ENCODE data around the gene UBXN10. TPM values are rescaled to one million over a fixed set of nuclear protein-coding genes. Genes with fewer than 3 reads are reported as not detected.

Gene UBXN10
- total and polyA plus RNA-seq, 4 experiments from 2014 or later, result 0.06 to 0.78 (median 0.39) TPM

DNA sequence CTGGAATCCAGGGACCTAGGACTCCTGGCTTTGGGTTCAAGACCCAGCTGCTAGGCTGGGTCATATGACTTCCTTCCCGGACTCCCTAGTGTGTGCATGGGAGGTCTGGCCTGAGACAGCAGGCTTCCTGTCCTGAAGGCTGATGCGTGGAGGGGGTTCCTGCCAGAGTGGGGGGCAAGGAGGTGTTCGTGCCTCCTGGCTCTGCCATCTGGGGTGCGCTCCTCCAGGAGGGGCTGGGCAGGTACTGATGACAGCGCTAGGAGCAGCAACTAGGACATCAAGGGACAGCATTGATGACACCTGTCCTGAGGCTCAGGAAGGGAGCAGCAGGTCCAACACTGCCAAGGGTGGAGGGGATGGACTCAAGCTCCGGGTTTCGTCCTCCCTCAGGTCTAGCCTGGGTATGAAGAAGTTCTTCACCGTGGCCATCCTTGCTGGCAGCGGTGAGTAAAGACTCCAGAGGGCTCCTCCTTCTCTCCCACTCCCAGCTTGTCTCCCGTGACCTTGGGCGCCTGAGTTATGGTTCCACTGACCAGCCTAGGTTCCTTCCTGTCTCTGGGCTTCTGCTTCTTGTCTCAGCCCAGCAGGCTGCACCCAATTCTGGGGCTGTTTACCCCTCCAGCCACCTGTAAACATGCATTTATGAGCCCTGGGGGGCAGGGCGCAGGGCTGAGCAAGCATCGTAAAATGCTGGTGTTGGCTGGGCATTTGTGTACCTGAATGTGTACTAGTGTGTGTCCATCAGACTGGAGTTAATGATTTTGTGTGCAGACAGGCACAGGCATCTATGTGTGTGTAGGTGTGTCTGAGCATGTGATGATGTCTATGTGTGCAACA, 45.9 kb upstream of the UBXN10 start:
- no peaks in the 10 kb centered on the region for H3K4me1 ChIP-seq (ENCODE audit: insufficient read depth, low read length)
- no peaks in the 10 kb centered on the region for H3K36me3 ChIP-seq (ENCODE audit: insufficient read depth, low read length)
- no peaks in the 10 kb centered on the region for H3K9me3 ChIP-seq (ENCODE audit: control insufficient read depth in 1 of 2, low read length in 2 of 2)
- POLR2A ChIA-PET (ENCODE audit: partially characterized antibody), result no interaction called here
- Mint-ChIP-seq H3K4me1 (no peaks in the 10 kb centered on the region), H3K27me3 (peaks cover 9 to 15% of the 10 kb centered on the region in 2 donors), H3K4me3 (no peak overlapping the region), H3K9me3 (peaks cover 0 to 2% (median 0%) of the 10 kb centered on the region in 8 donors), H3K36me3 (no peaks in the 10 kb centered on the region), H3K27ac (no peak overlapping the region)
- H3K27me3 ChIP-seq (ENCODE audit: insufficient read depth, low read length), result no peaks in the 10 kb centered on the region
- DNase-seq, result no peak
- intact Hi-C loops (cut with micrococcal nuclease), result no loop called here
- no peak overlapping the region for H3K27ac ChIP-seq (ENCODE audit: low read depth, low read length)
- H3K4me3 ChIP-seq (ENCODE audit: low read length in 2 of 2), result no peak overlapping the region
- CTCF ChIA-PET (ENCODE audit: partially characterized antibody), result no interaction called here

DNA sequence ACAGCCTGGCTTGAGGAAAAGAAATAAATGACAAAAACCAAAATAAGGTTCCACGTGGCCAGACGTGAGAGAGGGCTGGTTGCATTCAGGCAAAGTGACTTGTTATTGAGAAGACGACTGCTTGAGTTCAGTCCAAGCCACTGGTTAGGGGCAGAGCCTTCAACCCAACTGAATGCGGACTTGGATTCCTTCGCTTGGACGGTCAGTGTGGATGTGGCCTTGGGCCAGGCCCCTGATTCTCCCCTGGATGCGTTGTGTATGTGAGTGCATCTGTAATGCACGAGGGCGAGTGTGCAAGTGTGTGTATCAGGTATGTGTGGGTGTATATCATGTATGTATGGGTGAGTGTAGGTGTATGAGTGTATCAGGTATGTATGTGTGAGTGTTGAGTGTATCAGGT, 44.9 kb upstream of the UBXN10 start:
- Mint-ChIP-seq H3K9me3 (peaks cover 0 to 2% (median 0%) of the 10 kb centered on the region in 8 donors), H3K36me3 (no peaks in the 10 kb centered on the region), H3K4me3 (no peak overlapping the region), H3K27me3 (peaks cover 9 to 15% of the 10 kb centered on the region in 2 donors), H3K27ac (peak overlapping the region in 1 of 7 donors; percentile 1), H3K4me1 (no peaks in the 10 kb centered on the region)
- no peak overlapping the region for H3K4me3 ChIP-seq (ENCODE audit: low read length in 2 of 2)
- intact Hi-C loops (cut with micrococcal nuclease), result no loop called here
- no peak for DNase-seq
- no peaks in the 10 kb centered on the region for H3K4me1 ChIP-seq (ENCODE audit: insufficient read depth, low read length)
- no peaks in the 10 kb centered on the region for H3K9me3 ChIP-seq (ENCODE audit: control insufficient read depth in 1 of 2, low read length in 2 of 2)
- ChIA-PET POLR2A (ENCODE audit: partially characterized antibody) (no interaction called here), CTCF (ENCODE audit: partially characterized antibody) (no interaction called here)
- H3K27ac ChIP-seq (ENCODE audit: low read depth, low read length), result no peak overlapping the region
- no peaks in the 10 kb centered on the region for H3K27me3 ChIP-seq (ENCODE audit: insufficient read depth, low read length)
- no peaks in the 10 kb centered on the region for H3K36me3 ChIP-seq (ENCODE audit: insufficient read depth, low read length)

DNA sequence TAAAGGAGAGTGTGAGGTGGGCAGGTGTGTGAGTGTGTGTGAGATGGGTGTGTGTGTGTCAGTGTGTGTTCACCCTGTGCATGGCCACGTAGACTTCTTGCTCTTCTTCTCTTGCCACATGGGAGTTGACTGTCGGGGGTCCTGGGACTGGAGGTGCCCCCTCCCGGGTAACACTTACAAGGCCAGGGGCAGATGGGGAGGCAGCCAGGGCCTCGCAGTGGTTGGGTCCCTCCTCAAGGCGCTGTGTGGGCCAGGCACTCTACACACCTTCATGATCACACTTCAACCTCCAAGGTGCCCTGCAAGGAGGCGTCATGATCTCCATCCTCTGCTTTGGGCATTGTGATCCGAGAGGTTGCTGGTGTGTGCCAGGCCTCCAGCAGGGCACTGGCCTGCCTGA, 44.4 kb upstream of the UBXN10 start:
- Histone ChIP-seq H3K27me3 (ENCODE audit: insufficient read depth, low read length) (no peaks in the 10 kb centered on the region), H3K9me3 (ENCODE audit: control insufficient read depth in 1 of 2, low read length in 2 of 2) (no peaks in the 10 kb centered on the region), H3K27ac (ENCODE audit: low read depth, low read length) (no peak overlapping the region), H3K36me3 (ENCODE audit: insufficient read depth, low read length) (no peaks in the 10 kb centered on the region), H3K4me1 (ENCODE audit: insufficient read depth, low read length) (no peaks in the 10 kb centered on the region), H3K4me3 (ENCODE audit: low read length in 2 of 2) (no peak overlapping the region)
- Mint-ChIP-seq H3K27me3 (peaks cover 9 to 15% of the 10 kb centered on the region in 2 donors), H3K27ac (no peak overlapping the region), H3K4me1 (no peaks in the 10 kb centered on the region), H3K9me3 (peaks cover 0 to 2% (median 0%) of the 10 kb centered on the region in 8 donors), H3K36me3 (no peaks in the 10 kb centered on the region), H3K4me3 (no peak overlapping the region)
- intact Hi-C loops (cut with micrococcal nuclease), result no loop called here
- POLR2A ChIA-PET (ENCODE audit: partially characterized antibody), result no interaction called here
- no peak for DNase-seq
- CTCF ChIA-PET (ENCODE audit: partially characterized antibody), result interaction anchor here (0.9 kb wide), 1 partner anchor 11 kb away, joined by 4 read pairs; no protein-coding TSS in a partner anchor

DNA sequence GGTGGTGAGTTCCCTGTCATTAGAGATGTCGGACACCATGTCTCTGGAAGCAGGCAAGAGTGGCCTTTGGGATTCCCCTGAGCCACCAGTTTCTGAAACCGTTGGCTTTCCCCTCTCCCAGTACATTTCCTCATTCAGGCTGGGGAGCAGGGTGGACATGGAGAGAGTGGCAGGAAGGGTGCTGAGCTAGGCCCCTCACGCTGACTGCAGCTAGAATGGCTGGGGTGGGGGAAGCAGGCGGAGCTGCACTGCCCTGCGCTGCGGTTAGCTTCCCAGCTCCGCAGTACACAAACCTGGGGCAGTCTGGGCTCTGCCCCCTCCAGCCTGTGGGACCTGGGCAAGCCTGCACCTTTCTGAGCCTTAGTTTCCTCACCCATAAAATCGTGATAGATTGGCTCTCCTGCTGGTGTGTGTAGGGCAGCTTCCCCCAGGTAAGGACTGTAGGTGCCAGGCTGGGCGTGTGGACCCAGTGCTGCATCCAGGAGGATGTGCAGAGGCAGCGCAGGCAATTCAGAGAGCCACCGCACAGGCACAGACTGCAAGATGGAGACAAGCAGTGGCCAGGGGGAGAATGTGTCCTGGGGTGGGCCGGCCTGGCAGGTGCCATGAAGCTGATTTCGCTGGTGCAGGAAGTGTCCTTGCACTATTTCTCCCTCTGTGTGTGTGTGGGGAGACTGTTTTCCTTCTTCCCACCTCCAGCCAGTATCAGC, 43.7 kb upstream of the UBXN10 start:
- intact Hi-C loops (cut with micrococcal nuclease), result no loop called here
- Mint-ChIP-seq H3K4me3 (no peak overlapping the region), H3K27me3 (peaks cover 9 to 15% of the 10 kb centered on the region in 2 donors), H3K36me3 (no peaks in the 10 kb centered on the region), H3K27ac (peak overlapping the region in 1 of 7 donors; percentile 35), H3K4me1 (no peaks in the 10 kb centered on the region), H3K9me3 (peaks cover 0 to 2% (median 0%) of the 10 kb centered on the region in 8 donors)
- H3K9me3 ChIP-seq (ENCODE audit: control insufficient read depth in 1 of 2, low read length in 2 of 2), result no peaks in the 10 kb centered on the region
- POLR2A ChIA-PET (ENCODE audit: partially characterized antibody), result no interaction called here
- no peaks in the 10 kb centered on the region for H3K4me1 ChIP-seq (ENCODE audit: insufficient read depth, low read length)
- H3K27me3 ChIP-seq (ENCODE audit: insufficient read depth, low read length), result no peaks in the 10 kb centered on the region
- no peak for DNase-seq
- CTCF ChIA-PET (ENCODE audit: partially characterized antibody), result interaction anchor here (0.9 kb wide), 1 partner anchor 10 kb away, joined by 4 read pairs; no protein-coding TSS in a partner anchor
- H3K27ac ChIP-seq (ENCODE audit: low read depth, low read length), result no peak overlapping the region
- no peaks in the 10 kb centered on the region for H3K36me3 ChIP-seq (ENCODE audit: insufficient read depth, low read length)
- H3K4me3 ChIP-seq (ENCODE audit: low read length in 2 of 2), result no peak overlapping the region

DNA sequence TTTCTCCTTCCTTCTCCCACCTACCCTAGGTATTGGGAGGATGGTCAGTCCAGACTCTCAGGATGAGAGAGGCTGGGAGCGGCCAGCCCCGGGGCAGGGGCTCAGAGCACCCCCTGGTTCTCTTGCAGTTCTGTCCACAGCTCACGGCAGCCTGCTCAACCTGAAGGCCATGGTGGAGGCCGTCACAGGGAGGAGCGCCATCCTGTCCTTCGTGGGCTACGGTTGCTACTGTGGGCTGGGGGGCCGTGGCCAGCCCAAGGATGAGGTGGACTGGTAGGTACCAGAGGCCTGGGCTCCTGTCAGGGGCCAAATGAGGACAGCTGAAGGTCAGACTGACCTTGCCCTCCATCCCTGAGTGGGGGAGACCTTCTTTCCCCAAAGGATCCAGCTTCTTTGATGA, 42.6 kb upstream of the UBXN10 start:
- ChIA-PET POLR2A (ENCODE audit: partially characterized antibody) (no interaction called here), CTCF (ENCODE audit: partially characterized antibody) (interaction anchor here (1.4 kb wide), 1 partner anchor 9 kb away, joined by 5 read pairs; no protein-coding TSS in a partner anchor)
- H3K4me3 Mint-ChIP-seq, result no peak overlapping the region
- H3K9me3 ChIP-seq (ENCODE audit: control insufficient read depth in 1 of 2, low read length in 2 of 2), result no peaks in the 10 kb centered on the region
- no peak overlapping the region for H3K27ac Mint-ChIP-seq
- no peaks in the 10 kb centered on the region for H3K4me1 ChIP-seq (ENCODE audit: insufficient read depth, low read length)
- intact Hi-C loops (cut with micrococcal nuclease), result no loop called here
- H3K36me3 ChIP-seq (ENCODE audit: insufficient read depth, low read length), result no peaks in the 10 kb centered on the region
- peaks cover 0 to 2% (median 0%) of the 10 kb centered on the region in 8 donors for H3K9me3 Mint-ChIP-seq
- no peak overlapping the region for H3K4me3 ChIP-seq (ENCODE audit: low read length in 2 of 2)
- no peak overlapping the region for H3K27ac ChIP-seq (ENCODE audit: low read depth, low read length)
- no peak for DNase-seq
- no peaks in the 10 kb centered on the region for H3K4me1 Mint-ChIP-seq
- H3K36me3 Mint-ChIP-seq, result no peaks in the 10 kb centered on the region
- peaks cover 7 to 13% of the 10 kb centered on the region in 2 donors for H3K27me3 Mint-ChIP-seq
- no peaks in the 10 kb centered on the region for H3K27me3 ChIP-seq (ENCODE audit: insufficient read depth, low read length)

DNA sequence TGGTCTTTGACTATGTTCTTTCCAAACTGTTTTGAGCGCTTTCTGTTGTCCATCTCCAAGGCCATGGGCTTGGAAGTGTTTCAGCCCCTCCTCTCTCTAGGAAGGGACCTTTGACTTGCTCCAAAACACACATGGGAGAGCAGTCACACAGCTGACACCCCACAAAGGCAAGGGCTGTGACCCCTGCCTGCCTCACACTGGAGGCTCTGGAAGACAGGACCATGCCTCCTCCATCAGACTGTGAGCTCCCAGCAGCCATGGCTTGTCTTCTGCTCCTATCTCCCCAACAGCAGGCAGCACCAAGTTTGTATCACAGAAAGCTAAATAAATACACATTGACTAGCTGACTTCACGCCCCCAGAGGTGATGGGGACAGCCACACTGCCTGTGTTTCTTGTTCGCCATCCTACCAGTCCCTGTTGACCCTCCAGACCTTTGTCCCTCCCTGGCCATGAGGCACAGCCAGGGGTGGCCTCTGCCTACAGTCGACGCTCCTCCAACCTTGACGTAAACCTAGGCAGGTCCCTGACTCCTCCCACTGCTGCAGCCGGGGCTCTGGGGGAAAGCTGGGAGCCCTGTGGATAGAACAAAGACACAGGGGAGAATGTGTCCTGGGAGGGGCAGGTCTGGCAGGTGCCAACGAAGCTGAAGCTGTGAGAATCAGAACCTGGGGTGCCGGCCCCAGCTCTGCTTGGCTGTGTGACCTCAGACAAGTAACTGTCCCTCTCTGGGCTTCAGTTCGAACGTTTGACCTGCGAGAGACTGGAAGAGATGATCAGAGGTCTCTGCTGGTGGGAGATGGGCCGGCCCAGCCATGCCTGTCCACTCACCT, 41.9 kb upstream of the UBXN10 start:
- H3K27me3 ChIP-seq (ENCODE audit: insufficient read depth, low read length), result no peaks in the 10 kb centered on the region
- no peaks in the 10 kb centered on the region for H3K36me3 ChIP-seq (ENCODE audit: insufficient read depth, low read length)
- Mint-ChIP-seq H3K9me3 (peaks cover 0 to 2% (median 0%) of the 10 kb centered on the region in 8 donors), H3K27ac (no peak overlapping the region), H3K27me3 (peaks cover 7 to 8% of the 10 kb centered on the region in 2 donors), H3K4me3 (no peak overlapping the region), H3K4me1 (no peaks in the 10 kb centered on the region), H3K36me3 (no peaks in the 10 kb centered on the region)
- intact Hi-C loops (cut with micrococcal nuclease), result no loop called here
- POLR2A ChIA-PET (ENCODE audit: partially characterized antibody), result no interaction called here
- no peaks in the 10 kb centered on the region for H3K9me3 ChIP-seq (ENCODE audit: control insufficient read depth in 1 of 2, low read length in 2 of 2)
- no peak overlapping the region for H3K27ac ChIP-seq (ENCODE audit: low read depth, low read length)
- DNase-seq, result no peak
- CTCF ChIA-PET (ENCODE audit: partially characterized antibody), result interaction anchor here (1.4 kb wide), 1 partner anchor 8 kb away, joined by 5 read pairs; no protein-coding TSS in a partner anchor
- H3K4me1 ChIP-seq (ENCODE audit: insufficient read depth, low read length), result no peaks in the 10 kb centered on the region
- no peak overlapping the region for H3K4me3 ChIP-seq (ENCODE audit: low read length in 2 of 2)

All from CD4-positive, alpha-beta memory T cell (primary cell).